Panc1 (cell line): ENCODE data around the gene SMIM29. TPM values are rescaled to one million over a fixed set of nuclear protein-coding genes. Genes with fewer than 3 reads are reported as not detected.

ENCODE experiments used
- ATAC-seq: fragments of 200-7000 bp; cut with Tn5 transposase; 2 replicates; pipeline ENCODE4 v1.9.1; 2020; ENCODE audit warnings: mild to moderate bottlenecking, moderate library complexity
- BruUV-seq: library from RNA; stranded (reverse); fragments of 400-500 nt; replicated peaks from 2 replicates; lab custom pipeline; 2021; lab: Mats Ljungman, UMichigan
- CTCF ChIA-PET: fragments of 300-600 bp; sonication (Branson Sonifier 250); formaldehyde crosslinking; loops from one replicate; lab custom pipeline; 2022; ENCODE audit warnings: antibody characterized with exemption; lab: Charles Lee
- POLR2A ChIA-PET: fragments of 300-600 bp; sonication (Branson Sonifier 250); formaldehyde crosslinking; loops from one replicate; lab custom pipeline; 2022; ENCODE audit warnings: antibody characterized with exemption; lab: Charles Lee
- DNase-seq: peaks from one replicate; pipeline ENCODE4 v3.0.0-alpha.2; 2010; ENCODE audit warnings: low read depth, low spot score
- H3K27ac ChIP-seq: 2 replicates; pipeline ENCODE4 v1.5.1; 2011; ENCODE audit warnings: mild to moderate bottlenecking, low read length, inconsistent platforms
- H3K27me3 ChIP-seq: fragments of 200-500 bp; sonication (Bioruptor generic); 2 replicates; pipeline ENCODE4 v1.6.0; 2014; ENCODE audit warnings: low read length, inconsistent platforms; ENCODE audit not compliant: control insufficient read depth, insufficient read depth
- H3K36me3 ChIP-seq: fragments of 200-500 bp; sonication (Bioruptor generic); 2 replicates; pipeline ENCODE4 v1.5.1; 2014; ENCODE audit warnings: inconsistent platforms, mild to moderate bottlenecking, low read length, moderate library complexity; ENCODE audit not compliant: control insufficient read depth, insufficient read depth
- H3K4me1 ChIP-seq: 2 replicates; pipeline ENCODE4 v1.5.1; 2011; ENCODE audit warnings: inconsistent platforms, mild to moderate bottlenecking, low read length, moderate library complexity; ENCODE audit not compliant: control insufficient read depth, insufficient read depth
- H3K4me3 ChIP-seq, 2 experiments: 2 replicates each; pipeline ENCODE4 v1.5.1; 2011 to 2012; ENCODE audit warnings: low read depth in 2 of 2, low read length in 2 of 2, mild to moderate bottlenecking in 2 of 2, inconsistent platforms in 1 of 2, moderate library complexity in 1 of 2
- H3K9me3 ChIP-seq: fragments of 200-500 bp; sonication (Bioruptor generic); 2 replicates; pipeline ENCODE4 v1.5.1; 2014; ENCODE audit warnings: low read depth, mild to moderate bottlenecking, inconsistent platforms, low read length, moderate library complexity; ENCODE audit not compliant: control insufficient read depth, insufficient read depth
- CTCF ChIP-seq: fragments of 450-650 bp; IDR thresholded peaks from 2 replicates; pipeline ENCODE4 v1.5.1; 2017; ENCODE audit warnings: mild to moderate bottlenecking
- POLR2AphosphoS5 ChIP-seq: IDR thresholded peaks from 2 replicates; pipeline ENCODE4 v1.6.1; 2012; ENCODE audit warnings: mild to moderate bottlenecking, low read depth, low read length, moderate library complexity
- REST ChIP-seq, 2 experiments: IDR thresholded peaks; 2 replicates each; pipeline ENCODE4 v1.6.1; 2011 to 2012; ENCODE audit warnings: low read depth in 2 of 2, control low read depth in 1 of 2, low read length in 1 of 2, mild to moderate bottlenecking in 1 of 2, moderate library complexity in 1 of 2; ENCODE audit not compliant: insufficient read depth in 1 of 2
- SIN3A ChIP-seq: IDR thresholded peaks from 2 replicates; pipeline ENCODE4 v1.6.1; 2012; ENCODE audit warnings: low read depth, mild to moderate bottlenecking, low read length, moderate library complexity, borderline replicate concordance; ENCODE audit not compliant: insufficient read depth
- TCF7L2 ChIP-seq: IDR thresholded peaks from 2 replicates; pipeline ENCODE4 v1.6.1; 2011; ENCODE audit warnings: mild to moderate bottlenecking, low read depth, low read length, inconsistent platforms
- in situ Hi-C: cut with HindIII; loops from 2 replicates; pipeline ENCODE4 v1.10.0; 2016; ENCODE audit warnings: low sequenced_read_pairs, low pct_unique_long_range_greater_than_20kb
- intact Hi-C: fragments of 100-400 bp; cut with micrococcal nuclease; formaldehyde crosslinking; loops from one replicate; pipeline ENCODE4 v1.10.0; 2022; ENCODE audit not compliant: unreplicated experiment
- total RNA-seq: library from RNA; stranded (reverse); gene quantifications from one replicate; pipeline ENCODE4 v1.2.1, GENCODE V29; 2021; ENCODE audit not compliant: unreplicated experiment

Gene SMIM29
- total RNA-seq, 1 experiment from 2014 or later, result 35.6 TPM

GRCh38 chr6:34233867-34234266 is 14.9 kb downstream of the SMIM29 start:
- CTCF ChIA-PET, result no interaction called here
- ATAC-seq (no peak), DNase-seq (no peak)
- in situ Hi-C loops (no loop called here), intact Hi-C loops (no loop called here)
- TF ChIP-seq CTCF (no peak), POLR2AphosphoS5 (no peak), SIN3A (no peak), REST (IDR thresholded peaks at IDR 0.05; ENCODE audit: insufficient read depth in 1 of 2, low read depth in 2 of 2, low read length in 1 of 2) (no peak), TCF7L2 (no peak)
- BruUV-seq, result no TSS peak
- Histone ChIP-seq H3K4me3 (no peak overlapping the region), H3K27ac (peak overlapping the region; percentile 2; the same call in 1 of the 2 replicates), H3K9me3 (no peaks in the 10 kb centered on the region), H3K36me3 (no peaks in the 10 kb centered on the region), H3K4me1 (peaks cover 22% of the 10 kb centered on the region), H3K27me3 (no peaks in the 10 kb centered on the region)
- POLR2A ChIA-PET, result no interaction called here

GRCh38 chr6:34232901-34233300 is 15.9 kb downstream of the SMIM29 start:
- POLR2A ChIA-PET, result no interaction called here
- peaks cover 19% of the 10 kb centered on the region for H3K4me1 ChIP-seq
- intact Hi-C loops, result no loop called here

More at GRCh38 chr6:34232901-34233300, 15.9 kb downstream of the SMIM29 start:
- ATAC-seq (no peak), DNase-seq (no peak)
- BruUV-seq, result no TSS peak
- no peak overlapping the region for H3K4me3 ChIP-seq
- peak overlapping the region; percentile 54 for H3K27ac ChIP-seq
- H3K36me3 ChIP-seq, result no peaks in the 10 kb centered on the region
- CTCF ChIA-PET, result interaction anchor here (0.5 kb wide), 1 partner anchor 182 kb away, joined by 5 read pairs; no protein-coding TSS in a partner anchor
- in situ Hi-C loops, result no loop called here
- TF ChIP-seq POLR2AphosphoS5 (no peak), REST (IDR thresholded peaks at IDR 0.05; ENCODE audit: insufficient read depth in 1 of 2, low read depth in 2 of 2, low read length in 1 of 2) (no peak), TCF7L2 (no peak), CTCF (no peak), SIN3A (no peak)
- H3K27me3 ChIP-seq, result no peaks in the 10 kb centered on the region
- H3K9me3 ChIP-seq, result no peaks in the 10 kb centered on the region
